Stomach (tissue), 4 donors: ENCODE data around the gene MYO16.

ENCODE experiments used
- POLR2A ChIP-seq, 4 donors: fragments of 450-650 bp; IDR thresholded peaks; one replicate each; pipeline ENCODE4 v1.6.1; 2016; ENCODE audit warnings: antibody characterized with exemption in 4 of 4, control low read depth in 2 of 4, mild to moderate bottlenecking in 1 of 4, moderate library complexity in 1 of 4
- POLR2AphosphoS5 ChIP-seq, 3 donors: sonication (generic); formaldehyde crosslinking; IDR thresholded peaks; one replicate each; pipeline ENCODE4 v1.6.1; 2016; ENCODE audit warnings: antibody characterized with exemption in 3 of 3
- TF ChIP-seq, protein P1 (sequence below), 7 experiments: fragments of 450-650 bp in 4 of 7; fragments of 200-600 bp in 3 of 7; sonication (generic) in 3 of 7; IDR thresholded peaks; one replicate each; pipeline ENCODE4 v1.5.1; 2016 to 2019; ENCODE audit warnings: antibody characterized with exemption in 7 of 7, control low read depth in 2 of 7, mild to moderate bottlenecking in 1 of 7

DNA sequence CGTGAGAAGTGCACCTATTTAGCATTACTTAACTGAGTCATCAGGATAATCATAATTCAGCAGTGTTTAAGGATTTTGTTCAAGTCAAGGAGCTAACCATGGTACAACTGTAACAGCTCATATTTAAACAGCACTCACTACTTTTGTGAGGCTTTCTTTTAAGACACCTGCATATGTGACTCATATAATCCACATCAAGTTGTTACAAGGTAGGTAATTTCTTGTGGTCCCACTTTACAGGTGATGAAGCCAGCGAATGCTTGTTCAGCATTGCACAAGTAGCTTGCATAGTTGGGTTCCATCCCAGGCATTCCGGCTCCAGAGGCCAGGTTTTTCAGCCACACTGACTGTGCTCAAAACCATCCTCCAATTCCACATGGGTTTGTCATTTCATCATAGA lies 569.2 kb downstream of the MYO16 start:
- TF ChIP-seq, protein P1, sequence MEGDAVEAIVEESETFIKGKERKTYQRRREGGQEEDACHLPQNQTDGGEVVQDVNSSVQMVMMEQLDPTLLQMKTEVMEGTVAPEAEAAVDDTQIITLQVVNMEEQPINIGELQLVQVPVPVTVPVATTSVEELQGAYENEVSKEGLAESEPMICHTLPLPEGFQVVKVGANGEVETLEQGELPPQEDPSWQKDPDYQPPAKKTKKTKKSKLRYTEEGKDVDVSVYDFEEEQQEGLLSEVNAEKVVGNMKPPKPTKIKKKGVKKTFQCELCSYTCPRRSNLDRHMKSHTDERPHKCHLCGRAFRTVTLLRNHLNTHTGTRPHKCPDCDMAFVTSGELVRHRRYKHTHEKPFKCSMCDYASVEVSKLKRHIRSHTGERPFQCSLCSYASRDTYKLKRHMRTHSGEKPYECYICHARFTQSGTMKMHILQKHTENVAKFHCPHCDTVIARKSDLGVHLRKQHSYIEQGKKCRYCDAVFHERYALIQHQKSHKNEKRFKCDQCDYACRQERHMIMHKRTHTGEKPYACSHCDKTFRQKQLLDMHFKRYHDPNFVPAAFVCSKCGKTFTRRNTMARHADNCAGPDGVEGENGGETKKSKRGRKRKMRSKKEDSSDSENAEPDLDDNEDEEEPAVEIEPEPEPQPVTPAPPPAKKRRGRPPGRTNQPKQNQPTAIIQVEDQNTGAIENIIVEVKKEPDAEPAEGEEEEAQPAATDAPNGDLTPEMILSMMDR (IDR thresholded peaks at IDR 0.05) = no peak
- TF ChIP-seq POLR2AphosphoS5 (IDR thresholded peaks at IDR 0.05) (no peak), POLR2A (IDR thresholded peaks at IDR 0.05) (no peak)
